Measurements from ENCODE around the gene VOPP1. TPM values are rescaled to one million over a fixed set of nuclear protein-coding genes. Genes with fewer than 3 reads are reported as not detected.
"Not testable (repeated sequence)": the region's sequence is repeated elsewhere in the genome, so short reads cannot be mapped to it uniquely, and the experiment has no call there.

Gene VOPP1
- polyA plus RNA-seq, 3 donors: 54.7 to 64.0 (median 56.9) TPM

- no peak for DNase-seq (ENCODE audit: extremely low read depth in 1 of 11, low read depth in 9 of 11, low spot score in 4 of 11)
Observed at GRCh38 chr7:55484241-55484640, 88.1 kb downstream of the VOPP1 start.

- no peak for DNase-seq (ENCODE audit: extremely low read depth in 1 of 11, low read depth in 9 of 11, low spot score in 4 of 11)
Observed at GRCh38 chr7:55483046-55483445, 89.3 kb downstream of the VOPP1 start.

GRCh38 chr7:55481155-55481554, 91.1 kb downstream of the VOPP1 start:
- DNase-seq (ENCODE audit: extremely low read depth in 1 of 11, low read depth in 9 of 11, low spot score in 4 of 11): no peak

GRCh38 chr7:55478700-55479099, 93.6 kb downstream of the VOPP1 start:
- no peak for DNase-seq (ENCODE audit: extremely low read depth in 1 of 11, low read depth in 9 of 11, low spot score in 4 of 11)

GRCh38 chr7:55477781-55478374, 94.4 kb downstream of the VOPP1 start:
- no peak for DNase-seq (ENCODE audit: extremely low read depth in 1 of 11, low read depth in 9 of 11, low spot score in 4 of 11)

GRCh38 chr7:55476852-55477780, 95.2 kb downstream of the VOPP1 start:
- no peak for DNase-seq (ENCODE audit: extremely low read depth in 1 of 11, low read depth in 9 of 11, low spot score in 4 of 11)

- DNase-seq (ENCODE audit: extremely low read depth in 1 of 11, low read depth in 9 of 11, low spot score in 4 of 11): no peak
Observed at GRCh38 chr7:55475855-55476803, 96.2 kb downstream of the VOPP1 start.

- DNase-seq (ENCODE audit: extremely low read depth in 1 of 11, low read depth in 9 of 11, low spot score in 4 of 11): no peak
Observed at GRCh38 chr7:55474944-55475854, 97.1 kb downstream of the VOPP1 start.

- DNase-seq (ENCODE audit: extremely low read depth in 1 of 11, low read depth in 9 of 11, low spot score in 4 of 11): no peak
Observed at GRCh38 chr7:55473932-55474331, 98.4 kb downstream of the VOPP1 start.

- DNase-seq (ENCODE audit: extremely low read depth in 1 of 11, low read depth in 9 of 11, low spot score in 4 of 11): no peak
Observed at GRCh38 chr7:55472928-55473725, 99.2 kb downstream of the VOPP1 start.

- DNase-seq (ENCODE audit: extremely low read depth in 1 of 11, low read depth in 9 of 11, low spot score in 4 of 11): not testable (repeated sequence)
Observed at GRCh38 chr7:55472406-55472805, 99.9 kb downstream of the VOPP1 start.

- DNase-seq (ENCODE audit: extremely low read depth in 1 of 11, low read depth in 9 of 11, low spot score in 4 of 11): not testable (repeated sequence)
Observed at GRCh38 chr7:55471594-55471993, 100.7 kb downstream of the VOPP1 start.

GRCh38 chr7:55470261-55470660, 102.0 kb downstream of the VOPP1 start:
- no peak for DNase-seq (ENCODE audit: extremely low read depth in 1 of 11, low read depth in 9 of 11, low spot score in 4 of 11)

GRCh38 chr7:55469721-55470120, 102.6 kb downstream of the VOPP1 start:
- DNase-seq (ENCODE audit: extremely low read depth in 1 of 11, low read depth in 9 of 11, low spot score in 4 of 11): no peak

- no peak for DNase-seq (ENCODE audit: extremely low read depth in 1 of 11, low read depth in 9 of 11, low spot score in 4 of 11)
Observed at GRCh38 chr7:55469271-55469681, 103.0 kb downstream of the VOPP1 start.

GRCh38 chr7:55468495-55468894, 103.8 kb downstream of the VOPP1 start:
- no peak for DNase-seq (ENCODE audit: extremely low read depth in 1 of 11, low read depth in 9 of 11, low spot score in 4 of 11)

GRCh38 chr7:55467047-55467593, 105.2 kb downstream of the VOPP1 start:
- DNase-seq (ENCODE audit: extremely low read depth in 1 of 11, low read depth in 9 of 11, low spot score in 4 of 11): no peak
